Spleen (tissue), 7 donors: Measurements from ENCODE around the gene PRR7.

Experiments used
- POLR2A ChIP-seq, 3 donors: fragments of 450-650 bp; IDR thresholded peaks; one replicate each; pipeline ENCODE4 v1.5.1; 2017; ENCODE audit warnings: antibody characterized with exemption in 3 of 3, mild to moderate bottlenecking in 1 of 3
- POLR2AphosphoS5 ChIP-seq, 3 donors: sonication (generic); formaldehyde crosslinking; IDR thresholded peaks; one replicate each; pipeline ENCODE4 v1.5.1; 2017; ENCODE audit warnings: antibody characterized with exemption in 3 of 3
- TF ChIP-seq, protein P1 (sequence below), 11 experiments: fragments of 200-600 bp in 7 of 11; fragments of 450-650 bp in 4 of 11; sonication (generic) in 4 of 11; IDR thresholded peaks in 8 of 11; conservative IDR thresholded peaks in 3 of 11; 1 replicate in 7 of 11; 2 replicates in 4 of 11; pipeline versions ENCODE4 v1.4.0 to v1.8.0; 2016 to 2021; ENCODE audit warnings: antibody characterized with exemption in 11 of 11, inconsistent platforms in 4 of 11, mild to moderate bottlenecking in 1 of 11
- donor health status: DM: no; HTN: no; CAD: no; lungs with moderate emphysema.
- donor health status: DM: no; HTN: no; CAD: no.
- donor health status: DM: no; HTN: no; CAD: no.

DNA sequence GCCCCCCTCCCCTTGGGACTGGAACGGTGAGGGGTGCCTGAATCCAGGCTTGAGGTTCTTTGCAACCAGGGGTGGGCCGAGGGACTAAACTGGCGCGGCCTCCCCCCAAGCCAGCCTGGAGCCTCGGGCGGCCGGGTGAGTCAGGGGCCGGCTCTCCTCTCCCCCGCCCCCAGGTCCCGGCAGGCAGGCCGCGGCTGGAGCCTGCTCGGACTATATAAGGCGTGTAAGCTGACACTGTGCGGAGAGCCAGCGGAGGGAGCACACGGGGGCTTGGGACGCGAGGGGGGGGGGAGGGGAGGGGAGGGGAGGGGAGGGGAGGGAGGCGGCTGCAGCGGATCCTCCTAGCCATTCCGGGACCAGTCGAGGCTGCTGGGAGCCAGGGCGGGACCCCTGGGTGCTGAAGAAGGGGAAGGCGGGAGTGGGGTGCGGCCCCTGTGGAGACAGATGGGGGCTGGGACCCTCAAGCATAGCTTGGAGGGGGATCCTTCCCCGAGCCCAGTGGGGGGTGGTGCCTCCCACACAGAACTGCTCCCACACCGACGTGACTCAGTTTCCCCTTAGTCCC is 50.2 kb downstream of the PRR7 start:
- TF ChIP-seq, protein P1, sequence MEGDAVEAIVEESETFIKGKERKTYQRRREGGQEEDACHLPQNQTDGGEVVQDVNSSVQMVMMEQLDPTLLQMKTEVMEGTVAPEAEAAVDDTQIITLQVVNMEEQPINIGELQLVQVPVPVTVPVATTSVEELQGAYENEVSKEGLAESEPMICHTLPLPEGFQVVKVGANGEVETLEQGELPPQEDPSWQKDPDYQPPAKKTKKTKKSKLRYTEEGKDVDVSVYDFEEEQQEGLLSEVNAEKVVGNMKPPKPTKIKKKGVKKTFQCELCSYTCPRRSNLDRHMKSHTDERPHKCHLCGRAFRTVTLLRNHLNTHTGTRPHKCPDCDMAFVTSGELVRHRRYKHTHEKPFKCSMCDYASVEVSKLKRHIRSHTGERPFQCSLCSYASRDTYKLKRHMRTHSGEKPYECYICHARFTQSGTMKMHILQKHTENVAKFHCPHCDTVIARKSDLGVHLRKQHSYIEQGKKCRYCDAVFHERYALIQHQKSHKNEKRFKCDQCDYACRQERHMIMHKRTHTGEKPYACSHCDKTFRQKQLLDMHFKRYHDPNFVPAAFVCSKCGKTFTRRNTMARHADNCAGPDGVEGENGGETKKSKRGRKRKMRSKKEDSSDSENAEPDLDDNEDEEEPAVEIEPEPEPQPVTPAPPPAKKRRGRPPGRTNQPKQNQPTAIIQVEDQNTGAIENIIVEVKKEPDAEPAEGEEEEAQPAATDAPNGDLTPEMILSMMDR (IDR thresholded peaks at IDR 0.05 in 8 of 11, conservative IDR thresholded peaks at IDR 0.05 in 3 of 11): no peak
- TF ChIP-seq POLR2AphosphoS5 (IDR thresholded peaks at IDR 0.05): no peak
- TF ChIP-seq POLR2A (IDR thresholded peaks at IDR 0.05): no peak
